GM19372 (cell line): ENCODE measurements around the gene DNAH3.
"Not testable (repeated sequence)": the region's sequence is repeated elsewhere in the genome, so short reads cannot be mapped to it uniquely, and the experiment has no call there.

ENCODE experiments used
- ATAC-seq: cut with Tn5 transposase; IDR thresholded peaks from one replicate; pipeline ENCODE4 v1.9.1; 2021; ENCODE audit warnings: mild to moderate bottlenecking, low read depth, moderate library complexity; ENCODE audit not compliant: unreplicated experiment

DNAH3 gene

GRCh38 chr16:21130811-21131210 is 19.8 kb downstream of the DNAH3 start:
- ATAC-seq, result no peak

GRCh38 chr16:21128991-21129390 is 21.7 kb downstream of the DNAH3 start:
- ATAC-seq, result no peak

GRCh38 chr16:21126518-21126917 is 24.1 kb downstream of the DNAH3 start:
- no peak for ATAC-seq

GRCh38 chr16:21125191-21125590 is 25.5 kb downstream of the DNAH3 start:
- ATAC-seq, result no peak

GRCh38 chr16:21120976-21121520 is 29.6 kb downstream of the DNAH3 start:
- no peak for ATAC-seq

- no peak for ATAC-seq
Observed at GRCh38 chr16:21117567-21117966, 33.1 kb downstream of the DNAH3 start.

- no peak for ATAC-seq
Observed at GRCh38 chr16:21116148-21116693, 34.4 kb downstream of the DNAH3 start.

GRCh38 chr16:21115551-21115950 is 35.1 kb downstream of the DNAH3 start:
- ATAC-seq, result not testable (repeated sequence)

GRCh38 chr16:21103941-21104860 is 46.4 kb downstream of the DNAH3 start:
- ATAC-seq, result no peak

GRCh38 chr16:21101631-21102420 is 48.8 kb downstream of the DNAH3 start:
- no peak for ATAC-seq

GRCh38 chr16:21100447-21100846 is 50.2 kb downstream of the DNAH3 start:
- ATAC-seq, result no peak

- no peak for ATAC-seq
Observed at GRCh38 chr16:21097151-21097550, 53.5 kb downstream of the DNAH3 start.

GRCh38 chr16:21094719-21095118 is 55.9 kb downstream of the DNAH3 start:
- ATAC-seq, result not testable (repeated sequence)

- no peak for ATAC-seq
Observed at GRCh38 chr16:21092951-21093350, 57.7 kb downstream of the DNAH3 start.

- no peak for ATAC-seq
Observed at GRCh38 chr16:21088646-21089538, 61.8 kb downstream of the DNAH3 start.

- ATAC-seq, result no peak
Observed at GRCh38 chr16:21088143-21088542, 62.5 kb downstream of the DNAH3 start.

GRCh38 chr16:21084631-21085225 is 65.9 kb downstream of the DNAH3 start:
- ATAC-seq, result no peak

GRCh38 chr16:21083729-21084268 is 66.8 kb downstream of the DNAH3 start:
- no peak for ATAC-seq

- ATAC-seq, result no peak
Observed at GRCh38 chr16:21081329-21081728, 69.3 kb downstream of the DNAH3 start.
